GM18520 (cell line): ENCODE results near the gene FGD2.

Experiments used
- ATAC-seq: cut with Tn5 transposase; IDR thresholded peaks from one replicate; pipeline ENCODE4 v1.9.1; 2021; ENCODE audit not compliant: unreplicated experiment

Gene FGD2

DNA sequence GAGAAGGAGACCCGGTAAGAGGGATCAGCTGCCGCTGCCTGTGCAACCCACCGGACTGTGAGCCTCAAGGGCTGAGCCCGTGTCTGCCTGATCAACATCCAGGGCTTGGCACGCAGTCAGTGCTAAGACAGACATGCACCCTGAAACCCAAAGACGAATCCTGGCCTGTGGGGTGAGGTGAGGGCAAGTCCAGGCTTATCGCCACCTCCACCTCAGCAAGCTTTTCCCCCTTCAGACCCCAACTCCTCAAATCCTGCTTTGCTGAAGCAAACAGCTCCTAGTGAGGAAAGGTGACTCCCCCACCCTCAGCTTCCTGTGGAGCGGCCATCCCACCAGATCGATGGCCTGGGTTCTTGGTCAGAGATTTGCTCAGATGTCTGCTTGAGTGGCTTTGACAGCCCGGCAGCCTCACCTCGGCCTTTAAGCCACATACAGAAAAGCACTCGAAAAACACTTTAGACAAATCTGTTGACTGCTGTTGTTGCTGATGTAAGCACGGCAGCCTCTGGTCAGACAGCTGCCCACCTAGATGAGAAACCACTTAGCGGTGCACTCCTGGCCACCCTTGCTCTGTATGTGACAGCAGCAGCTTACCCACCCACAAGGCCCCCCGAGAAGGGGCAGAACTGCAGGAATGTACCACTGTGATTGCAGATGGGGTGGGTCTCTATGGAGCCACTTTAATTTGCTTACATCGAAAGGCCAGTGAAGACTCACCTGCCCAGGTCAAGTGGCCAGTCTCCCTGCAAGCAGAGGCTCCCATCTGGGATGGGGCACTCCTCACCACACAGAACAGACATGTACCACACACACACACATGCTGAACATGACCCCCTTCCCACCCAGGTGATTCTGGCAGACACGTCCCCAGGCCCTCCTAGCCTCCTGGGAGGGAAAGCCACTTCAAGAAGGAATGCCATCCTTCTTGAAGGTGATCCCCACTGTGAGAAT, 34.3 kb upstream of the FGD2 start:
- ATAC-seq = no peak

- ATAC-seq = no peak
These were observed 33.4 kb upstream of the FGD2 start for GRCh38 chr6:36971921-36972673.

DNA sequence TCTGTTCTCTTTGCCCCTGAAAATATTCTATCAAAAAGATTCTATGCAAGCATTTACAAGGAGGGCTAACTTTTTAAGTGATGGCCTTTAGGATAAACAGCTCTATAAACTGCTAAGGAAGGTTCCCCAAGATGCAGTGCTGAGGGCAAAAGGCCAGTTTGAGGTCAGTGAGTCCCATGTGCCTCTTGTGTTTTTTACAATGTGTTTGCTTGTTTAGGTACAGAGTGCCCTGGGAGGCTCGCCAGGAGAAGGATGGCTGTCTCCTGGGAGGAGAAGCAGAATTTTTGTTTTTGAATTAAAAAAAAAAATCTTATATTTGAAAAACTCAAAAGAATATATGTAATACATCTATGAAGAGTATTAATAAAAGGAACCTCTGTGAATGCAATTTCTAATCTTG, 32.3 kb upstream of the FGD2 start:
- ATAC-seq = no peak

- ATAC-seq = no peak
These were observed 31.8 kb upstream of the FGD2 start for GRCh38 chr6:36973647-36974046.

- ATAC-seq = no peak
These were observed 30.0 kb upstream of the FGD2 start for GRCh38 chr6:36975231-36976006.

DNA sequence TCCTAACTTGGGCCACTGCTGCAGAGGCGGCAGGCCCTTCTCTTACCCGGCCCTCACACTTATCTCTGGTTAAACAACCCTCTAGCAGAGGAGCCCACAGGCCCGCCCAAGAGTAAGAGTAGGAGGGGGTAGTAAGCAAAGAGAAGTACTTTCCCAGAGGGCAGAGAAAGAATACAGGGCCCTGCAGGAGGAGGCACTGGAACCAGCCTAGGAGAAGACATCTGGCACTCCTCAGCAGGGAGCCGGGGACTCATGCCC, 29.5 kb upstream of the FGD2 start:
- ATAC-seq = no peak

DNA sequence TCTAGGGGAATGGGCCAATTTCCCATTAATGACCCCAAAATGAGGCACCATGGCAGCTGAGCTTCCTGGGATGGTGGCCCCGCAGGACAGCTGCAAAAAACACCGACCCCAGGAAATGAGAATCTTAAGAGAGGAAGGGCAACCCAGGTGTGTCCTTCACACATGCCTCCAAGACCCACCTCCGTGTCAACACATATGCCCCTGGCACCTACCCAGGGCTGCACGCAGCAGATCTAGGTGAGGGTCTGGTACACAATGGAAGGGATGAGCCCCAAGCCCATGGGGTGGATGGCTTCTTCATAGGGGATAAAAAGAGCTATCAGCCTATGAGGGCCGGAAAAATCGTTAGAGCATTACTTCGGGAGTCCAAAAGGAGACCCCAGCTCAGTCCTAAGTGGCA, 28.9 kb upstream of the FGD2 start:
- no peak for ATAC-seq

- ATAC-seq = no peak
These were observed 28.5 kb upstream of the FGD2 start for GRCh38 chr6:36976931-36977330.

DNA sequence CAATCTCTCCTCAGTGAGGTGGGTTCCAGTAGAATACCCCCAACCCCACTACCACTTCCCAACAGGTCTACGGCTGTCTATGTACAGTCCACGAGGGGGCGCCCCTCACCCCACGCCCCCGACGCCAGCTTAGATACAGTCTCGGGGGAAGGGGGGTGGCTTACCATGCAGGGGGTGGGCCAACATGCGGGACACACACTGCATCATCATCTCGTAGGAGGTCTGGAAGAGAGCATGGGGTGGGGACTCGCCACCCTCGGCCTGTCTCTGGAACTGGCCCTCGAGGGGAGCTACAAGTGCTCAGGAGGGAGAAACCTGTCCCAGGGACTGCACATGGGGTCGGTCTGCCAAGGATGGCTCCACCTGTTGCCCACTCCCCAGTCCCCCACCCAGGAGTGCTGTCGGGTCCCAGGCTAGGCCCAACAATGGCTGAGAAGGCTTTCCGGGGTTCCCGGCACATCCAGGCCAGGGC, 27.9 kb upstream of the FGD2 start:
- no peak for ATAC-seq

DNA sequence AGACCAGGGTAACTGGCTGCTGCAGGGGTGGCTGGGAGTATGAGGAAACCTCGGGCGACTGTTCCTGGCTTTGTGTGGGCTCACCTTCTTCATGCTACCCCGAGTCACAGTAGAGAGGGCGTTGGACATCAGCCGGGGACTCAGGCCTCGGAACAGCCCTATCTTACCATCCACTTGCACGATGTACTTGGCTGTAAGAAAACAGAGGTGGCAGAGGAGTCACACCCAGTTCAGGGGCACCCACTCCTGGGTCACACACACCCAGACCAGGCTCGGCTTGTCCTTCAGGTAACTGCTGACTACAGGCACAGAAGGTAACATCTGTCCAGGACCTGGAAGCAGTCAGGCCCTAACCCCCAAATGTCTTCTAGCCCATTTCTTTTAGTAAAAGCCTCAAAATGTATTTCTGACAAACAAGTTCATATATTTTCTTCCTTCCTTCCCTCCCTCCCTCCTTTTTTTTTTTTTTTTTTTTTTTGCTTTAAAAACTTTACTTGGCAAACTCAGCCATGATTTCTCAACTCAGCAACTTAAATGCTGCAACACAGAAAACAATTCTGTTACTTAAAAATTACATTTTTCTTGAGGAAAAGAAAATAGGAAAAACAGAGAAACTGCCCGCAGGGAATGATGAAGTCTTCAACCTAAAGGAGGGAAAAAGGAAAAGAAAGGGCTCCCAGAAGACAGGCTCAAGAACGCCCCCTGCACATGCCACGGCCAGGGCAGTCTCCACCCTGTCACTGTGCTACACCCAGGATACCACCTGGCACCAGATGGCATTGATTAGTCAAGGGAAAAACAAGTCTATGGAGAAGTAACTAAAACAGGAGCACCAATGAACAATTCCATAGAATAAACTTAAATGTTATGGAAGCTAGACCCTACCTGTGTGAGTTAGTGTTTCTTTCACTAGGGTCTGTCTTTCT, 26.8 kb upstream of the FGD2 start:
- no peak for ATAC-seq

DNA sequence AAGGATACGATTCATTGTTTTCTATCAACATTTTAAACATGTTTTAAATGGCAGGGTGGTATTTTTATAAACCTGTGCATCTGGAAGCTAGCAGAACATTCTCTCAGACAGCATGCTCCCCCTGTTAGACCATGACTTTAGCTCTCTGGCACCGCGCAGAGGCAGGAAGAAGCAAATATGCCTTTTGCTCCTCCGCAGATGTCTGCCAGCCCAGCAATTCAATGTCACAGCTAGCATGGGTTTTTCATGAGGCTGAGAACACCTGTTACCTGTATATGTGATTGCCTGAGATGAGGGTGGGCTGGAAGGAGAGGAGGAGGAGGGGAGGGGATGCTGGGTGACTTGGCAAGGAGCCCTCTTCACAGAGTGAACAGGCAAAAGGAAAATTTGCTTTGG, 26.1 kb upstream of the FGD2 start:
- no peak for ATAC-seq

DNA sequence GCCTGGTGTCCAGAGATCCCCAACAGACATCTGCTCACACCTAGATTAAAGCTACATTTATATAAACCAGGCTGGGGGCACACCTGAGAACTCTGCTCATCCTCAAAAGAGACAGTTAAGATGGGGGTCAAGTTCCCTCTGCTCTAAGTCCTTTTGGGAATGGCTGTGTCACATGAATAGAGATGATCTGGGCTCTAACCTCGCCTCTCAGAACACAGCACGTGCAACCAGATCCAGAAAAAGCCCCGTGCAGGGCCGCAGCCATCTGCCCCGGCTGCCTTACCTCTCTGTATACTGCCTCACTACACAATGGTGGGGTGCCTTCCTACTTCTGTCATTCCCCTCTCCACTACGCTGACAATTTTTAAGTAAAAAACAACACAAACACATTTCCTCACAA, 25.3 kb upstream of the FGD2 start:
- ATAC-seq = no peak

DNA sequence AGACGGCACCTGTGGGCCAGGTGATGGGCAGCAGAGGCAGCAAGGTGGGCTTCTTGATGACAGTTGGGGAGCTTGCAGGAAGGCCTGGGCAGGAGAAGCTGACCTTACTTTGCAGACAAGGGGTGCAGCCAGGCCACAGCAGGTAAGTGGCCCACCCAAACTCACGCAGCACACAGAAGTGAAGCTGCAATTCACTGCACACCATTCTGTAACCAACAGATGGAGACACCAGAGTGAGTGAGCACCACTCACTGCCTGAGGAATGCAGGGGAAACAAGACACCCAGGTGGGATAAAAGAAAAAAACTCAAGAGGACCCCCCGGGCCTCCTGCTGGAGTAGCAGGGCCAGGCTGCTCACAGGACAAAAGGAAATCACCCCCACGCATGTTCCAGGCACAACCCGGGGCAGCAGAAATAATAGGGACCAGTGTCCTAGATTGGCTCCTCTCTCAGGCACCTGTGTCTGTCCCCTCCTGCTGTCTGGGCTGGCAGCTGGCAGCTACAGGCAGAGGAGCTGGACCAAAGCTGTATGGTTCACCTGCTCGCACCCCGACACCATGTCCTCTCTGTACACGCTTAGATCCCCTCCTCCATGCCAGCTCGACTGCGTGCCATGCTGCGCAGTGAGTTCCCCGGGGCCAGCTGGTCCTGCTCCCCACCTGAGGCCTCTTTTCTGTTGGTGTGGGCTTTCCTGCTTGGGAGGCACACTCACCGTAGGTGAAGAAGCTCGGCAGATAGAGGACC, 24.4 kb upstream of the FGD2 start:
- ATAC-seq = no peak

DNA sequence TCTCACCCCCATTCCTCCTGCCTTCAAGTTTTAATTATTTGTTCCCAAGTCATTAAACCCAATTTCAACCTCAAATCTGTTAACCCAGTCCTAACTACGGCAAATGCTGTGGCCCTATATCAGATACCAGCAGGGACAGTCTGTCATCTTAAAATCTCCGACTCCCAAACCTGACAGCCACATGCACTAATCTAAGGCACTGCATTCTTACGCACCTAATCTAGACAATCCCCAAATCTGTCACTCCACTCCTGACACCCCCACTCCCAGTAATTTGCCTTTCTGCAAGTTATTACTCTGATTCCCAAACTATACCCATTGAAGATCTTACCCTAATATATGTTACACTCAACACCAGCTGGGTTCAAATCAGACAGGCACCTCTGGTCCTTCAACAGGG, 21.9 kb upstream of the FGD2 start:
- no peak for ATAC-seq

GRCh38 chr6:36984581-36985416, 20.7 kb upstream of the FGD2 start:
- no peak for ATAC-seq

DNA sequence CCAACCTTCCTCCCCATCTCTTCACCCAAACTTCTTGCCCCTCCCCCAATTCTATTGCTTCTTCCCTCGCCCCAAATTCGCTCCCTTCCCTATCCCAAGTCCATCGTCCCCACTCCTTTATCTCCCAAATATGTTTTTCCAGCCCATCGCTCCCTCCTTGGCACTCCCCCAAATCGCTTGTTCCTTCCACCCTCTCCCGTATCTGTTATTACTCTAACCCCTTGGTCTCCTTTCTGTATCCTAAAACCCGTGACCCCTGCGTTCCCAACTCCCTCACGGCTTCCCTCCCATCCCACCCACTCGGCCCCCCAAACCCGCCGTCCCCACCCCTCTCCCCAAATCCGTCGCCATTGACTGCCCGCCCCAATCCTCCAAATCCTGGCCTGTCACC, 20.0 kb upstream of the FGD2 start:
- no peak for ATAC-seq

DNA sequence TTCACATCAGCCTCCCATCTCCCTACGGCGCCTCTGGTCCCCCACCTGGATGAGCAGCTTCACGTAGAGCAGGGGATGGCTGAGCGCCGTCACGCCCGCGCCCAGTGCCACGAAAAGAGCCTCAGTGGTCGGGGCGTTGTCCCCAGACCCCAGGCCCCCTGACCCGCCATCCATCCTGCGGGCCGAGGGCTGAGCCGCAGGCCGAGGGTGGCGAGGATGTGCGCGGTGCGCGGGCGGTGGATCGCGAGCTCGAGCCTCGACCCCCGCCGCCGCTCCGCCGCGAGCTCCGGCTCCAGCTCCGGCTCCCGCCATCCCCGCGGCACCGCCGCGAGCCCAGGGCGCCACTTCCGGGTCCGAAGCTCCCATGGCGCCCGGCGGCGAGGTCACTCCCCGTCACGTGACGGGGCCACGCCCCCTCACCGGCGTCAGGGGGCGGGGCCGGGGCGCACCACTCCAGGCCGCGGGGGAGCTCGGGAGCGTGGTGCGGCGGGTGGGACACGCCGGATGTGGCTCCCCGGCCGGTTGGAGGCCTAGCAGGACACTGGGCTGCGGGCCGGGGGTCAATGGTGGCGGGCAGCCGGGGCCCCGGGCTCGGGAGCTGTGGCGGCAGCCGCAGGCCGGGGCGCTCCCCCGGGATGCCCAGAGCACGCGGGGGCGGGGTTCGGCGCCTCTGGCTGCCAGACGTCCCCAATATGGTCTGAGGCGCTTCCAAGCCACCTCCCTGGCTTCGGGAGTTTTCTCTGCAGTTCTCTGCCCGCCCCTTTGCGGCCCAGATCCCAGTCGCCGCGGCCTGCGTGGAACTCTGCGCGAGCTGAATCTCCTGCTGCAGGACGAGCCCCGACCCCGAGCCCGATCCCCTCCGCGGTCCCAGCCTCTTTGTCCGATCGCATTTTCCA, 19.4 kb upstream of the FGD2 start, which contains the start of gene MTCH1:
TSS of gene MTCH1 (minus strand) at position 389 of the 896 bp plus-strand sequence. CDS start at position 366, 23 bp downstream.
- peak; percentile 81 for ATAC-seq

DNA sequence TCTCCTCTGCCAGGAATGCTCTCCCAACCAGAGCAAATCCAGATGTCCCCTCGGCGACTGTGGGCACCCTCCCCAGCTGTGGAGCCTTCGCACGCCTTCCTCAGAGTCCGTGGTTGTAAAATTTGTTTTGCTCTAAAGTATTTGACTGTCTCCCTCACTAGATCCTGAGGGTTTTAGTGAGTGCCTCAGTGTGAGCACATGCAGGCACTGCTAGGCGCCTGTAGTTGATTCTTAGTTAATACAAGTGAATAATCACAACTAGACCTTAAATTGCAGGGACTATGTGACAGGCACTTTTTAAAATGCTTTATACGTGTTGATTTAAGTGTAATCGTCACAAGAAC, 18.8 kb upstream of the FGD2 start:
- ATAC-seq = no peak
